Astrocyte (in vitro differentiated cells and primary cell): ENCODE data around the gene EVI5L. TPM values are rescaled to one million over a fixed set of nuclear protein-coding genes. Genes with fewer than 3 reads are reported as not detected.
A peak's percentile ranks its signal among the peaks of the same experiment; 100 is the strongest.

Experiments used
- DNase-seq: peaks from one replicate; pipeline ENCODE4 v3.0.0-alpha.2; 2010; ENCODE audit warnings: low read depth
- FAIRE-seq: peaks from 2 replicates; lab custom pipeline; 2011; peaks lifted over from hg19 to GRCh38; lab: Jason Lieb, UNC
- H2AFZ ChIP-seq: 2 replicates; pipeline ENCODE4 v1.6.0; 2012; ENCODE audit warnings: low read depth, low read length, inconsistent platforms
- H3K27ac ChIP-seq: 2 replicates; pipeline ENCODE4 v1.5.1; 2011; ENCODE audit warnings: low read depth, low read length, inconsistent platforms
- H3K27me3 ChIP-seq: 2 replicates; pipeline ENCODE4 v1.6.0; 2011; ENCODE audit warnings: low read length, inconsistent platforms; ENCODE audit not compliant: insufficient read depth
- H3K36me3 ChIP-seq: 2 replicates; pipeline ENCODE4 v1.5.1; 2011; ENCODE audit warnings: low read length, inconsistent platforms; ENCODE audit not compliant: insufficient read depth
- H3K4me1 ChIP-seq: 2 replicates; pipeline ENCODE4 v1.5.1; 2011; ENCODE audit warnings: low read length, inconsistent platforms; ENCODE audit not compliant: insufficient read depth
- H3K4me2 ChIP-seq: 2 replicates; pipeline ENCODE4 v1.6.0; 2012; ENCODE audit warnings: low read length, inconsistent platforms
- H3K4me3 ChIP-seq: 2 replicates; pipeline ENCODE4 v1.5.1; 2011; ENCODE audit warnings: low read depth, mild to moderate bottlenecking, low read length, inconsistent platforms; ENCODE audit not compliant: insufficient read depth
- H3K79me2 ChIP-seq: 2 replicates; pipeline ENCODE4 v1.6.0; 2012; ENCODE audit warnings: mild to moderate bottlenecking, low read length, inconsistent platforms; ENCODE audit not compliant: insufficient read depth
- H3K9ac ChIP-seq: 2 replicates; pipeline ENCODE4 v1.6.0; 2012; ENCODE audit warnings: mild to moderate bottlenecking, low read length, inconsistent platforms
- H3K9me3 ChIP-seq: 2 replicates; pipeline ENCODE4 v1.5.1; 2012; ENCODE audit warnings: low read depth, mild to moderate bottlenecking, low read length, inconsistent platforms; ENCODE audit not compliant: insufficient read depth
- H4K20me1 ChIP-seq: 2 replicates; pipeline ENCODE4 v1.6.0; 2012; ENCODE audit warnings: low read length, inconsistent platforms; ENCODE audit not compliant: insufficient read depth
- H3K27ac Mint-ChIP-seq: one replicate; pipeline ENCODE4 v1.8.0; 2021; ENCODE audit warnings: mild to moderate bottlenecking, mixed read lengths; ENCODE audit not compliant: unreplicated experiment
- H3K27me3 Mint-ChIP-seq: one replicate; pipeline ENCODE4 v1.8.0; 2021; ENCODE audit warnings: low read depth, mixed read lengths; ENCODE audit not compliant: unreplicated experiment
- H3K36me3 Mint-ChIP-seq: one replicate; pipeline ENCODE4 v1.8.0; 2021; ENCODE audit warnings: low read depth, mixed read lengths; ENCODE audit not compliant: unreplicated experiment
- H3K4me1 Mint-ChIP-seq: one replicate; pipeline ENCODE4 v1.8.0; 2021; ENCODE audit warnings: low read depth, mixed read lengths; ENCODE audit not compliant: unreplicated experiment
- H3K4me3 Mint-ChIP-seq: one replicate; pipeline ENCODE4 v1.8.0; 2021; ENCODE audit warnings: mild to moderate bottlenecking, moderate library complexity, mixed read lengths; ENCODE audit not compliant: unreplicated experiment
- H3K9me3 Mint-ChIP-seq: one replicate; pipeline ENCODE4 v1.8.0; 2021; ENCODE audit warnings: mild to moderate bottlenecking, mixed read lengths; ENCODE audit not compliant: unreplicated experiment
- EZH2 ChIP-seq: IDR thresholded peaks from 2 replicates; pipeline ENCODE4 v1.6.1; 2012; ENCODE audit warnings: mild to moderate bottlenecking, low read length, inconsistent platforms; ENCODE audit not compliant: insufficient read depth
- total RNA-seq: library from RNA; stranded (reverse); gene quantifications from 2 replicates; pipeline ENCODE4 v1.2.1, GENCODE V29; 2021
- TF ChIP-seq, protein P1 (sequence below): IDR thresholded peaks from 2 replicates; pipeline ENCODE4 v1.5.1; 2011; ENCODE audit warnings: low read depth, mild to moderate bottlenecking, inconsistent platforms, low read length, moderate library complexity; ENCODE audit not compliant: insufficient read depth

Gene EVI5L
- total RNA-seq, 1 donor from 2014 or later, result 22.1 TPM

DNA sequence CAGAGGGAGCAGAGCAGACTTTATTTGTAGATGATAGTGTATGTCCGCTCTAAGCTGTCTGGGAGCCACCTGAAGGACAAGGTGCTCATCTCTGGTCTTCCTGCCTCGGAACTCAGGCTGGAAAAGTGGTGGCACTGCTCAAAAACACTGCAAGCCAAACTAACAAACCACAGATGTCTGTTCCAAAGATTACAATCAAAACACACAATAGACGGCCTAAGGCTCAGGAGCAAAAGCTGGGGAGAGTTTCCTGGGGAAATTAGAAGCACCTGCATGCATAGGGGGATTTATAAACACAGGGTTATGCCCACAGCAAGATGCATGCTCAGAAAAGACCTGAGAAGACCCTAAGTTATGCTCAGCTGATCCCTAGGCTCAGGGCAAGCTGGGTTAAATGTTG lies 9.4 kb upstream of the EVI5L start:
- Histone ChIP-seq H3K79me2 (no peaks in the 10 kb centered on the region), H3K9ac (no peak overlapping the region), H3K4me1 (no peaks in the 10 kb centered on the region), H3K36me3 (no peaks in the 10 kb centered on the region), H3K27me3 (peaks cover 6% of the 10 kb centered on the region), H4K20me1 (no peaks in the 10 kb centered on the region), H2AFZ (no peak overlapping the region), H3K9me3 (peaks cover 7% of the 10 kb centered on the region), H3K4me2 (no peak overlapping the region), H3K27ac (no peak overlapping the region), H3K4me3 (no peak overlapping the region)
- Mint-ChIP-seq H3K4me1 (no peaks in the 10 kb centered on the region), H3K27ac (peak overlapping the region; percentile 23), H3K27me3 (peaks cover 24% of the 10 kb centered on the region), H3K4me3 (no peak overlapping the region), H3K9me3 (peaks cover 21% of the 10 kb centered on the region), H3K36me3 (no peaks in the 10 kb centered on the region)
- TF ChIP-seq, protein P1, sequence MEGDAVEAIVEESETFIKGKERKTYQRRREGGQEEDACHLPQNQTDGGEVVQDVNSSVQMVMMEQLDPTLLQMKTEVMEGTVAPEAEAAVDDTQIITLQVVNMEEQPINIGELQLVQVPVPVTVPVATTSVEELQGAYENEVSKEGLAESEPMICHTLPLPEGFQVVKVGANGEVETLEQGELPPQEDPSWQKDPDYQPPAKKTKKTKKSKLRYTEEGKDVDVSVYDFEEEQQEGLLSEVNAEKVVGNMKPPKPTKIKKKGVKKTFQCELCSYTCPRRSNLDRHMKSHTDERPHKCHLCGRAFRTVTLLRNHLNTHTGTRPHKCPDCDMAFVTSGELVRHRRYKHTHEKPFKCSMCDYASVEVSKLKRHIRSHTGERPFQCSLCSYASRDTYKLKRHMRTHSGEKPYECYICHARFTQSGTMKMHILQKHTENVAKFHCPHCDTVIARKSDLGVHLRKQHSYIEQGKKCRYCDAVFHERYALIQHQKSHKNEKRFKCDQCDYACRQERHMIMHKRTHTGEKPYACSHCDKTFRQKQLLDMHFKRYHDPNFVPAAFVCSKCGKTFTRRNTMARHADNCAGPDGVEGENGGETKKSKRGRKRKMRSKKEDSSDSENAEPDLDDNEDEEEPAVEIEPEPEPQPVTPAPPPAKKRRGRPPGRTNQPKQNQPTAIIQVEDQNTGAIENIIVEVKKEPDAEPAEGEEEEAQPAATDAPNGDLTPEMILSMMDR, result no peak
- TF ChIP-seq EZH2, result no peak
- FAIRE-seq (no peak), DNase-seq (no peak)

DNA sequence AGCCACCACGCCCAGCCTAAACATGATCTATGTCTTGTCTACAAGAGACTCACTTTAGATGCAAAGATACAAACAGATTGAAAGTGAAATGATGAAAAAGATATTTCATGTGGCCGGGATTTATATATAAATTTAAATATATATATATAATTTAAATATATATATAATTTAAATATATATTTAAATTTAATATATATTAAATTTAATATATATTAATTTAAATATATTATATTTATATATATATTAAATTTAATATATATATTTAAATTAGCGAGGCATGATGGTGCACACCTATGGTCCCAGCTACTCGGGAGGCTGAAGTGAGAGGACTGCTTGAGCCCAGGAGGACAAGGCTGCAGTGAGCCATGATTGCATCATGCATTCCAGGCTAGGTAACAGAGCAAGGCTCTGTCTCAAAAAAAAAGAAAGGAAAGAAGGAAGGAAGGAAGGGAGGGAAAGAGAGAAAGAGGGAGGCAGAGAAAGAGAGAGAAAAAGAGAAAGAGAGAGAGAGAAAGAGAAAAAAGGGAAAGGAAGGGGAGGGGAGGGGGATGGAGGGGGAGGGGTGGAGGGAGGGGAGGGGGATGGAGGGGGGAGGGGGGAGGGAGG lies 7.0 kb upstream of the EVI5L start:
- Histone ChIP-seq H3K36me3 (no peaks in the 10 kb centered on the region), H3K4me2 (no peak overlapping the region), H3K27me3 (peaks cover 8% of the 10 kb centered on the region), H4K20me1 (no peaks in the 10 kb centered on the region), H3K9me3 (peaks cover 3% of the 10 kb centered on the region), H2AFZ (no peak overlapping the region), H3K9ac (no peak overlapping the region), H3K4me1 (no peaks in the 10 kb centered on the region), H3K79me2 (no peaks in the 10 kb centered on the region), H3K27ac (no peak overlapping the region), H3K4me3 (no peak overlapping the region)
- FAIRE-seq (no peak), DNase-seq (no peak)
- Mint-ChIP-seq H3K9me3 (peaks cover 18% of the 10 kb centered on the region), H3K27me3 (peaks cover 31% of the 10 kb centered on the region), H3K4me1 (no peaks in the 10 kb centered on the region), H3K27ac (no peak overlapping the region), H3K36me3 (no peaks in the 10 kb centered on the region), H3K4me3 (no peak overlapping the region)
- TF ChIP-seq, protein P1, result no peak
- no peak for TF ChIP-seq EZH2

- Mint-ChIP-seq H3K27me3 (peaks cover 31% of the 10 kb centered on the region), H3K27ac (no peak overlapping the region), H3K4me3 (no peak overlapping the region), H3K4me1 (no peaks in the 10 kb centered on the region), H3K9me3 (peaks cover 14% of the 10 kb centered on the region), H3K36me3 (no peaks in the 10 kb centered on the region)
- Histone ChIP-seq H3K4me3 (no peak overlapping the region), H3K27ac (no peak overlapping the region), H3K4me2 (no peak overlapping the region), H4K20me1 (no peaks in the 10 kb centered on the region), H3K36me3 (no peaks in the 10 kb centered on the region), H3K9me3 (peaks cover 1% of the 10 kb centered on the region), H3K79me2 (no peaks in the 10 kb centered on the region), H3K9ac (no peak overlapping the region), H2AFZ (no peak overlapping the region), H3K4me1 (no peaks in the 10 kb centered on the region), H3K27me3 (peaks cover 8% of the 10 kb centered on the region)
- DNase-seq, result no peak
- FAIRE-seq, result no peak
- no peak for TF ChIP-seq EZH2
- TF ChIP-seq, protein P1, result no peak
Measured at GRCh38 chr19:7823686-7824301, 6.2 kb upstream of the EVI5L start.
